K562 (cell line): ENCODE data around the gene U2AF1L4. TPM values are rescaled to one million over a fixed set of nuclear protein-coding genes. Genes with fewer than 3 reads are reported as not detected.

Experiments
- CEBPG ChIP-seq, 3 experiments: fragments of 200-800 bp in 1 of 3; sonication (Bioruptor generic) in 1 of 3; sonication (generic) in 1 of 3; formaldehyde crosslinking in 1 of 3; IDR thresholded peaks in 2 of 3; conservative IDR thresholded peaks in 1 of 3; 2 replicates each; pipeline versions ENCODE4 v1.6.1 to v1.8.0; 2016 to 2022; ENCODE audit warnings: missing compliant biosample characterization in 2 of 3, missing genetic modification characterization in 2 of 3, mild to moderate bottlenecking in 1 of 3, missing genetic modification reagents in 1 of 3
- COPS2 ChIP-seq: fragments of 450-650 bp; conservative IDR thresholded peaks from 2 replicates; pipeline ENCODE4 v1.6.1; 2016; ENCODE audit warnings: mild to moderate bottlenecking, moderate library complexity
- EHMT2 ChIP-seq: fragments of 450-650 bp; IDR thresholded peaks from 2 replicates; pipeline ENCODE4 v1.6.1; 2018; ENCODE audit warnings: antibody characterized with exemption
- FIP1L1 ChIP-seq: fragments of 200-400 bp; formaldehyde crosslinking; IDR thresholded peaks from 2 replicates; pipeline ENCODE4 v1.6.1; 2018; ENCODE audit warnings: mild to moderate bottlenecking, low read depth, low read length; ENCODE audit not compliant: poor library complexity, severe bottlenecking
- GABPB2 ChIP-seq: fragments of 250-450 bp; sonication (Bioruptor Pico); conservative IDR thresholded peaks from 2 replicates; pipeline ENCODE4 v1.5.1; 2021; ENCODE audit warnings: mild to moderate bottlenecking
- HDGF ChIP-seq: fragments of 450-650 bp; IDR thresholded peaks from 2 replicates; pipeline ENCODE4 v1.6.1; 2016
- KLF1 ChIP-seq: fragments of 450-650 bp; IDR thresholded peaks from 2 replicates; pipeline ENCODE4 v1.6.1; 2016; ENCODE audit warnings: missing genetic modification characterization, missing compliant biosample characterization
- NCOA2 ChIP-seq, 2 experiments: fragments of 450-650 bp; IDR thresholded peaks; 2 replicates each; pipeline ENCODE4 v1.6.1; 2018; ENCODE audit warnings: mild to moderate bottlenecking in 2 of 2, moderate library complexity in 1 of 2; ENCODE audit not compliant: partially characterized antibody in 2 of 2
- NFIX ChIP-seq: fragments of 250-450 bp; sonication (Bioruptor Pico); IDR thresholded peaks from 2 replicates; pipeline ENCODE4 v1.4.0; 2020; ENCODE audit warnings: low read depth, mild to moderate bottlenecking, moderate library complexity
- POLR2H ChIP-seq: IDR thresholded peaks from 2 replicates; pipeline ENCODE4 v1.6.1; 2016; ENCODE audit warnings: missing genetic modification characterization, low read depth, mild to moderate bottlenecking, control low read depth, missing compliant biosample characterization, moderate library complexity
- ZBTB7A ChIP-seq: IDR thresholded peaks from 2 replicates; pipeline ENCODE4 v1.6.1; 2011; ENCODE audit warnings: low read depth, mild to moderate bottlenecking, low read length, moderate library complexity, borderline replicate concordance; ENCODE audit not compliant: control insufficient read depth
- ZNF24 ChIP-seq: fragments of 450-650 bp; IDR thresholded peaks from 2 replicates; pipeline ENCODE4 v1.6.1; 2016
- ZNF79 ChIP-seq: fragments of 250-450 bp; sonication (Bioruptor Pico); IDR thresholded peaks from 2 replicates; pipeline ENCODE4 v1.4.0; 2020; ENCODE audit warnings: low read depth, mild to moderate bottlenecking, moderate library complexity
- polyA plus RNA-seq, 8 experiments: library from polyadenylated mRNA; depleted of rRNA in 4 of 8; stranded (reverse) in 5 of 8; unstranded in 3 of 8; fragments of >200 nt; fragmentation: Nextera tagmentation in 2 of 8; fragmentation: Illumina TruSeq in 1 of 8; extraction: Ambion mirVana in 2 of 8; extraction: Trizol in 1 of 8; gene quantifications; 2 replicates each; pipeline versions ENCODE4 v1.2.1 to v1.2.3, GENCODE V29; 2011 to 2014; ENCODE audit warnings: inconsistent platforms in 1 of 8, missing spikeins in 1 of 8
- total RNA-seq, 7 experiments: library from RNA; depleted of rRNA in 6 of 7; stranded (reverse); fragments of >200 nt in 6 of 7; fragmentation: Illumina TruSeq in 2 of 7; extraction: Trizol in 2 of 7; gene quantifications; 2 replicates each; pipeline versions ENCODE4 v1.2.1 to v1.2.3, GENCODE V29; 2011 to 2021; ENCODE audit warnings: low replicate concordance in 1 of 7
- TF ChIP-seq, protein P1 (sequence below): fragments of 450-650 bp; IDR thresholded peaks from 2 replicates; pipeline ENCODE4 v1.6.1; 2018; ENCODE audit not compliant: partially characterized antibody
- TF ChIP-seq, protein P2 (sequence below): sonication (generic); formaldehyde crosslinking; IDR thresholded peaks from 2 replicates; pipeline ENCODE4 v1.9.0; 2022; ENCODE audit warnings: mild to moderate bottlenecking, missing genetic modification reagents
- TF ChIP-seq, protein P3 (sequence below): sonication (generic); formaldehyde crosslinking; IDR thresholded peaks from 2 replicates; pipeline ENCODE4 v1.8.0; 2022; ENCODE audit warnings: mild to moderate bottlenecking, low read depth, missing genetic modification reagents
- TF ChIP-seq, protein P4 (sequence below): sonication (generic); formaldehyde crosslinking; IDR thresholded peaks from 2 replicates; pipeline ENCODE4 v1.8.1; 2023; ENCODE audit warnings: mild to moderate bottlenecking, missing genetic modification reagents, moderate library complexity

Gene U2AF1L4
- total and polyA plus RNA-seq, 9 of the 15 experiments (the other 6 are each of a cell fraction or from before 2014, with no cell fraction given), result 8.4 to 19.5 (median 12.6) TPM

DNA sequence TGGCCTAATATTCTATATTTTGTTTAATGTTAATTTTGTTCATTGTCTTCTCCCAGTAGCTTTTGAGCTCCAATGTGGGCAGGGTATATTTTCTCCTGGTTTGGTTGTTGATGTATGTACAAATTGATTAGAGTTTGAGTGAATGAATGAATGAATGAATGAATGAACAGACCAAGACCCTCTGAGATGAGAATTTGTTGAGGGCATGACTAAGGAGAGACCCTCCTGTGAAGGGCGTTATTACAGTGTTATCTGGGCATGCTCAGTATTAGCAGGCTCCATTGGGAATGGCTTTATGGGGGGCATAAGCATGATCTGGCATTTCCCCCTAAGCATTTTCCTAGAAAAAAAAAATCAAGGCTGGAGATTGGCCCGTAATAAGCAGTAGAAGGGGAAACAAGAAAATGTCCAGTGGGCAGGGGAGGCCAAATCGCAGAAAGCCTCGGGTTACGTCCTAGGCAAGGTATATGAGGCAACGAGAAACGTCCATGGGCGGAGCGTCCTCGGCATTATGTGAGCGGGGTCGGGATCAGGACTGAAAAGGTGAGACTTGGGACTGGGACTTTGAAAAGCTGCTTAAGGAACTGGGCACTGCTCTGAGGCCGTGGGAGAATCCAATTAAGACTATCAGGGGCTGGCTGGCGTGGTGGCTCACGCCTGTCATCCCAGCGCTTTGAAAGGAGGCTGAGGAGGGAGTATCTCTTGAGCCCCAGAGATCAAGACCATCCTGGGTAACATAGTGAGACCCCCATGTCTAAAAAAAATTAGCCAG lies 29.2 kb upstream of the U2AF1L4 start (continued):
- TF ChIP-seq, protein P1, sequence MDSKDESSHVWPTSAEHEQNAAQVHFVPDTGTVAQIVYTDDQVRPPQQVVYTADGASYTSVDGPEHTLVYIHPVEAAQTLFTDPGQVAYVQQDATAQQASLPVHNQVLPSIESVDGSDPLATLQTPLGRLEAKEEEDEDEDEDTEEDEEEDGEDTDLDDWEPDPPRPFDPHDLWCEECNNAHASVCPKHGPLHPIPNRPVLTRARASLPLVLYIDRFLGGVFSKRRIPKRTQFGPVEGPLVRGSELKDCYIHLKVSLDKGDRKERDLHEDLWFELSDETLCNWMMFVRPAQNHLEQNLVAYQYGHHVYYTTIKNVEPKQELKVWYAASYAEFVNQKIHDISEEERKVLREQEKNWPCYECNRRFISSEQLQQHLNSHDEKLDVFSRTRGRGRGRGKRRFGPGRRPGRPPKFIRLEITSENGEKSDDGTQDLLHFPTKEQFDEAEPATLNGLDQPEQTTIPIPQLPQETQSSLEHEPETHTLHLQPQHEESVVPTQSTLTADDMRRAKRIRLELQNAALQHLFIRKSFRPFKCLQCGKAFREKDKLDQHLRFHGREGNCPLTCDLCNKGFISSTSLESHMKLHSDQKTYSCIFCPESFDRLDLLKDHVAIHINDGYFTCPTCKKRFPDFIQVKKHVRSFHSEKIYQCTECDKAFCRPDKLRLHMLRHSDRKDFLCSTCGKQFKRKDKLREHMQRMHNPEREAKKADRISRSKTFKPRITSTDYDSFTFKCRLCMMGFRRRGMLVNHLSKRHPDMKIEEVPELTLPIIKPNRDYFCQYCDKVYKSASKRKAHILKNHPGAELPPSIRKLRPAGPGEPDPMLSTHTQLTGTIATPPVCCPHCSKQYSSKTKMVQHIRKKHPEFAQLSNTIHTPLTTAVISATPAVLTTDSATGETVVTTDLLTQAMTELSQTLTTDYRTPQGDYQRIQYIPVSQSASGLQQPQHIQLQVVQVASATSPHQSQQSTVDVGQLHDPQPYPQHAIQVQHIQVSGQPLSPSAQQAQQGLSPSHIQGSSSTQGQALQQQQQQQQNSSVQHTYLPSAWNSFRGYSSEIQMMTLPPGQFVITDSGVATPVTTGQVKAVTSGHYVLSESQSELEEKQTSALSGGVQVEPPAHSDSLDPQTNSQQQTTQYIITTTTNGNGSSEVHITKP, result peak; percentile 71
- TF ChIP-seq GABPB2 (no peak), COPS2 (no peak), ZBTB7A (no peak), FIP1L1 (no peak), POLR2H (tag) (no peak), EHMT2 (no peak), ZNF24 (peak; percentile 80), HDGF (no peak), KLF1 (no peak), ZNF79 (CRISPR knock-in tag) (no peak), NFIX (CRISPR knock-in tag) (no peak), NCOA2 (IDR thresholded peaks at IDR 0.05; ENCODE audit: partially characterized antibody in 2 of 2) (no peak), CEBPG (CRISPR knock-in tag; IDR thresholded peaks at IDR 0.05) (peak; percentile 23; the same call in 1 of the 2 replicates), CEBPG (tag; conservative IDR thresholded peaks at IDR 0.05 in 1 of 2, IDR thresholded peaks at IDR 0.05 in 1 of 2) (peak in 1 of 2 experiments; percentile 24; a peak in 1 of 4 replicates)
- TF ChIP-seq, protein P2, sequence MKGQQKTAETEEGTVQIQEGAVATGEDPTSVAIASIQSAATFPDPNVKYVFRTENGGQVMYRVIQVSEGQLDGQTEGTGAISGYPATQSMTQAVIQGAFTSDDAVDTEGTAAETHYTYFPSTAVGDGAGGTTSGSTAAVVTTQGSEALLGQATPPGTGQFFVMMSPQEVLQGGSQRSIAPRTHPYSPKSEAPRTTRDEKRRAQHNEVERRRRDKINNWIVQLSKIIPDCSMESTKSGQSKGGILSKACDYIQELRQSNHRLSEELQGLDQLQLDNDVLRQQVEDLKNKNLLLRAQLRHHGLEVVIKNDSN, result no peak
- TF ChIP-seq, protein P3, sequence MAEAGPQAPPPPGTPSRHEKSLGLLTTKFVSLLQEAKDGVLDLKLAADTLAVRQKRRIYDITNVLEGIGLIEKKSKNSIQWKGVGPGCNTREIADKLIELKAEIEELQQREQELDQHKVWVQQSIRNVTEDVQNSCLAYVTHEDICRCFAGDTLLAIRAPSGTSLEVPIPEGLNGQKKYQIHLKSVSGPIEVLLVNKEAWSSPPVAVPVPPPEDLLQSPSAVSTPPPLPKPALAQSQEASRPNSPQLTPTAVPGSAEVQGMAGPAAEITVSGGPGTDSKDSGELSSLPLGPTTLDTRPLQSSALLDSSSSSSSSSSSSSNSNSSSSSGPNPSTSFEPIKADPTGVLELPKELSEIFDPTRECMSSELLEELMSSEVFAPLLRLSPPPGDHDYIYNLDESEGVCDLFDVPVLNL (CRISPR knock-in tag), result no peak
- TF ChIP-seq, protein P4, sequence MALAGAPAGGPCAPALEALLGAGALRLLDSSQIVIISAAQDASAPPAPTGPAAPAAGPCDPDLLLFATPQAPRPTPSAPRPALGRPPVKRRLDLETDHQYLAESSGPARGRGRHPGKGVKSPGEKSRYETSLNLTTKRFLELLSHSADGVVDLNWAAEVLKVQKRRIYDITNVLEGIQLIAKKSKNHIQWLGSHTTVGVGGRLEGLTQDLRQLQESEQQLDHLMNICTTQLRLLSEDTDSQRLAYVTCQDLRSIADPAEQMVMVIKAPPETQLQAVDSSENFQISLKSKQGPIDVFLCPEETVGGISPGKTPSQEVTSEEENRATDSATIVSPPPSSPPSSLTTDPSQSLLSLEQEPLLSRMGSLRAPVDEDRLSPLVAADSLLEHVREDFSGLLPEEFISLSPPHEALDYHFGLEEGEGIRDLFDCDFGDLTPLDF (CRISPR knock-in tag), result peak; percentile 8; the same call in 1 of the 2 replicates
